ENCODE results near the gene RNF181.
A peak's percentile ranks its signal among the peaks of the same experiment; 100 is the strongest.

The RNF181 gene

GRCh38 chr2:85644909-85645308 lies 49.4 kb downstream of the RNF181 start:
- CTCF ChIA-PET, result interaction anchor here (0.6 to 7.4 kb wide), 3 partner anchors 10 to 419 kb away, joined by 3 to 69 read pairs (median 3); no protein-coding TSS in a partner anchor
- no peaks in the 10 kb centered on the region for H3K4me1 ChIP-seq (ENCODE audit: control extremely low read depth in 1 of 4, control insufficient read depth in 4 of 4, insufficient read depth in 4 of 4, low read length in 3 of 4)
- 96% methylated on average over 6 of the region's 8 CpGs for WGBS (ENCODE audit: insufficient coverage)
- POLR2A ChIA-PET, result no interaction called here
- DNase-seq, result no peak
- peaks cover 40 to 96% (median 64%) of the 10 kb centered on the region in 4 experiments for H3K36me3 ChIP-seq (ENCODE audit: control insufficient read depth in 4 of 4, insufficient read depth in 4 of 4, low read length in 3 of 4)
- H3K27me3 ChIP-seq (replicated peaks in 2 of 5; ENCODE audit: control insufficient read depth in 4 of 5, insufficient read depth in 5 of 5, low read length in 4 of 5), result no peaks in the 10 kb centered on the region
- H3K4me3 ChIP-seq (ENCODE audit: control insufficient read depth in 1 of 7, extremely low read depth in 1 of 7, insufficient read depth in 4 of 7, low read depth in 2 of 7, low read length in 6 of 7), result no peak overlapping the region
- H3K27ac ChIP-seq (ENCODE audit: insufficient read depth in 1 of 2, low read depth in 1 of 2, low read length in 2 of 2, poor library complexity in 1 of 2, severe bottlenecking in 2 of 2), result no peak overlapping the region
- no peaks in the 10 kb centered on the region for H3K9me3 ChIP-seq (ENCODE audit: control extremely low read depth in 1 of 5, control insufficient read depth in 4 of 5, insufficient read depth in 2 of 5, low read depth in 1 of 5, low read length in 4 of 5)

- no peak overlapping the region for H3K4me3 ChIP-seq (ENCODE audit: control insufficient read depth in 1 of 7, extremely low read depth in 1 of 7, insufficient read depth in 4 of 7, low read depth in 2 of 7, low read length in 6 of 7)
- H3K36me3 ChIP-seq (ENCODE audit: control insufficient read depth in 4 of 4, insufficient read depth in 4 of 4, low read length in 3 of 4), result peaks cover 39 to 93% (median 63%) of the 10 kb centered on the region in 4 experiments
- ChIA-PET CTCF (interaction anchor here (1.1 to 7.4 kb wide), 6 partner anchors 11 to 99 kb away, joined by 3 to 69 read pairs (median 3); no protein-coding TSS in a partner anchor), POLR2A (no interaction called here)
- H3K27ac ChIP-seq (ENCODE audit: insufficient read depth in 1 of 2, low read depth in 1 of 2, low read length in 2 of 2, poor library complexity in 1 of 2, severe bottlenecking in 2 of 2), result no peak overlapping the region
- H3K9me3 ChIP-seq (ENCODE audit: control extremely low read depth in 1 of 5, control insufficient read depth in 4 of 5, insufficient read depth in 2 of 5, low read depth in 1 of 5, low read length in 4 of 5), result no peaks in the 10 kb centered on the region
- no peaks in the 10 kb centered on the region for H3K4me1 ChIP-seq (ENCODE audit: control extremely low read depth in 1 of 4, control insufficient read depth in 4 of 4, insufficient read depth in 4 of 4, low read length in 3 of 4)
- no peaks in the 10 kb centered on the region for H3K27me3 ChIP-seq (replicated peaks in 2 of 5; ENCODE audit: control insufficient read depth in 4 of 5, insufficient read depth in 5 of 5, low read length in 4 of 5)
- peak in 1 of 3 donors; percentile 24 for DNase-seq
- WGBS (ENCODE audit: insufficient coverage), result no CpG with 5 or more reads among the region's 2 CpGs
These were observed 50.6 kb downstream of the RNF181 start for GRCh38 chr2:85646166-85646565.
